OCI-LY7 (cell line): Measurements from ENCODE around the gene CREB3L1. TPM values are rescaled to one million over a fixed set of nuclear protein-coding genes. Genes with fewer than 3 reads are reported as not detected.

Experiments used
- BruUV-seq: library from RNA; stranded (reverse); fragments of 400-500 nt; replicated peaks from 2 replicates; lab custom pipeline; 2021; lab: Mats Ljungman, UMichigan
- CTCF ChIA-PET: fragments of 300-600 bp; sonication (Branson Sonifier 250); formaldehyde crosslinking; loops from one replicate; lab custom pipeline; 2022; ENCODE audit warnings: antibody characterized with exemption; ENCODE audit not compliant: unreplicated experiment; lab: Charles Lee
- POLR2A ChIA-PET: fragments of 300-600 bp; sonication (Branson Sonifier 250); formaldehyde crosslinking; loops from one replicate; lab custom pipeline; 2022; ENCODE audit warnings: antibody characterized with exemption; lab: Charles Lee
- DNase-seq: peaks from one replicate; pipeline ENCODE4 v3.0.0-alpha.2; 2015; ENCODE audit warnings: low spot score
- H2AFZ ChIP-seq: fragments of 200-600 bp; sonication (generic), shearing (Covaris generic); 2 replicates; pipeline ENCODE4 v1.6.1; 2014; ENCODE audit warnings: mild to moderate bottlenecking, antibody characterized with exemption, low read length, moderate library complexity
- H3K27ac ChIP-seq: fragments of 200-600 bp; sonication (generic); 2 replicates; pipeline ENCODE4 v1.5.1; 2014; ENCODE audit warnings: mixed run types, low read depth, mild to moderate bottlenecking, moderate library complexity, low read length, inconsistent platforms; ENCODE audit not compliant: poor library complexity, severe bottlenecking
- H3K36me3 ChIP-seq: fragments of 200-600 bp; sonication (generic); 2 replicates; pipeline ENCODE4 v1.6.1; 2014; ENCODE audit warnings: mild to moderate bottlenecking, antibody characterized with exemption, low read length, moderate library complexity, mixed read lengths; ENCODE audit not compliant: insufficient read depth
- H3K4me1 ChIP-seq: fragments of 200-600 bp; sonication (generic); 2 replicates; pipeline ENCODE4 v1.5.1; 2014; ENCODE audit warnings: mild to moderate bottlenecking, low read length; ENCODE audit not compliant: insufficient read depth, poor library complexity, severe bottlenecking
- H3K4me2 ChIP-seq: fragments of 200-600 bp; sonication (generic); 2 replicates; pipeline ENCODE4 v1.6.1; 2014; ENCODE audit warnings: mild to moderate bottlenecking, low read length
- H3K4me3 ChIP-seq: fragments of 200-600 bp; sonication (generic); 2 replicates; pipeline ENCODE4 v1.5.1; 2014; ENCODE audit warnings: mild to moderate bottlenecking, low read depth, low read length; ENCODE audit not compliant: poor library complexity, severe bottlenecking
- H3K79me2 ChIP-seq: fragments of 200-600 bp; sonication (generic); 2 replicates; pipeline ENCODE4 v1.6.1; 2016; ENCODE audit warnings: low read depth, mild to moderate bottlenecking, low read length, moderate library complexity, mixed read lengths; ENCODE audit not compliant: insufficient read depth
- H3K9me2 ChIP-seq: fragments of 200-600 bp; sonication (generic); 2 replicates; pipeline ENCODE4 v1.6.1; 2016; ENCODE audit warnings: mild to moderate bottlenecking, low read length, mixed read lengths; ENCODE audit not compliant: insufficient read depth
- H3K9me3 ChIP-seq: fragments of 200-600 bp; sonication (generic); 2 replicates; pipeline ENCODE4 v1.6.1; 2014; ENCODE audit warnings: mild to moderate bottlenecking, mixed run types, low read length, mixed read lengths
- H4K20me1 ChIP-seq: fragments of 200-600 bp; sonication (generic); 2 replicates; pipeline ENCODE4 v1.6.1; 2014; ENCODE audit warnings: mild to moderate bottlenecking, antibody characterized with exemption, low read length, moderate library complexity, mixed read lengths; ENCODE audit not compliant: insufficient read depth
- EZH2phosphoT487 ChIP-seq: fragments of 200-600 bp; sonication (generic); IDR thresholded peaks from 2 replicates; pipeline ENCODE4 v1.6.1; 2018; ENCODE audit warnings: low read depth, borderline replicate concordance, mild to moderate bottlenecking, mixed run types, antibody characterized with exemption, low read length, moderate library complexity, mixed read lengths
- intact Hi-C: fragments of 100-400 bp; cut with micrococcal nuclease; formaldehyde crosslinking; loops from one replicate; pipeline ENCODE4 v1.10.0; 2022; ENCODE audit not compliant: unreplicated experiment
- total RNA-seq, 2 experiments: library from RNA; depleted of rRNA in 1 of 2; stranded (reverse); fragments of >200 nt in 1 of 2; shearing (Covaris generic) in 1 of 2; gene quantifications; 2 replicates each; pipeline ENCODE4 v1.2.3, GENCODE V29; 2014 to 2022
- TF ChIP-seq, protein P1 (sequence below): fragments of 200-600 bp; sonication (generic); conservative IDR thresholded peaks from 2 replicates; pipeline ENCODE4 v1.5.1; 2014; ENCODE audit warnings: mild to moderate bottlenecking, antibody characterized with exemption, low read length, moderate library complexity, mixed read lengths

The CREB3L1 gene
- total RNA-seq, 2 experiments from 2014 or later = 0.17 TPM; not detected in 1

DNA sequence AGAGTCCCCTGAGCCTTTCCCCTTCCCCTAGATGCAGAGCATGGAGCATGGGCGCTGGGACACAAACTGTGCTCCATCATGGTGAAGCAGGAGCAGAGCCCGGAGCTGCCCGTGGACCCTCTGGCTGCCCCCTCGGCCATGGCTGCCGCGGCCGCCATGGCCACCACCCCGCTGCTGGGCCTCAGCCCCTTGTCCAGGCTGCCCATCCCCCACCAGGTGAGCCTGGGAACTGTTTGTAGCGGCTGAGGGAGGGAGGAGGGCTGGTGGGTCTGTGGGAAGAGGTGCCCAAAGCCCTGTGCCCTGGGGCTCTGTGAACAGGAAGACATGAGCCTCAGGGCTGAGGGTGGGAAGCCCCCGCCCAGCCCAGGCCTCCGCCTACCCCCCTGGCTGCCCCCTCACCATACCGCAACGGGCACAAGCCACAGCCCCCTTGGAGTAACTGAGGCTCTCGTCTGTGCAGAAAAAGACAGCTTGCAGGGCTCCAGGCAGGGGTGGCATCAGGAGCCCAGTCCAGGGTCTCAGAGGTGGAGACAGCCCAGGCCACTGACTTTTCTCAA, 30.4 kb downstream of the CREB3L1 start:
- no peak overlapping the region for H3K4me3 ChIP-seq
- DNase-seq = no peak
- CTCF ChIA-PET = interaction anchor here (0.6 to 4.5 kb wide), 3 partner anchors 11 to 69 kb away, joined by 3 to 22 read pairs (median 10); no protein-coding TSS in a partner anchor
- no peaks in the 10 kb centered on the region for H3K9me3 ChIP-seq
- H3K27ac ChIP-seq = no peak overlapping the region
- TF ChIP-seq, protein P1, sequence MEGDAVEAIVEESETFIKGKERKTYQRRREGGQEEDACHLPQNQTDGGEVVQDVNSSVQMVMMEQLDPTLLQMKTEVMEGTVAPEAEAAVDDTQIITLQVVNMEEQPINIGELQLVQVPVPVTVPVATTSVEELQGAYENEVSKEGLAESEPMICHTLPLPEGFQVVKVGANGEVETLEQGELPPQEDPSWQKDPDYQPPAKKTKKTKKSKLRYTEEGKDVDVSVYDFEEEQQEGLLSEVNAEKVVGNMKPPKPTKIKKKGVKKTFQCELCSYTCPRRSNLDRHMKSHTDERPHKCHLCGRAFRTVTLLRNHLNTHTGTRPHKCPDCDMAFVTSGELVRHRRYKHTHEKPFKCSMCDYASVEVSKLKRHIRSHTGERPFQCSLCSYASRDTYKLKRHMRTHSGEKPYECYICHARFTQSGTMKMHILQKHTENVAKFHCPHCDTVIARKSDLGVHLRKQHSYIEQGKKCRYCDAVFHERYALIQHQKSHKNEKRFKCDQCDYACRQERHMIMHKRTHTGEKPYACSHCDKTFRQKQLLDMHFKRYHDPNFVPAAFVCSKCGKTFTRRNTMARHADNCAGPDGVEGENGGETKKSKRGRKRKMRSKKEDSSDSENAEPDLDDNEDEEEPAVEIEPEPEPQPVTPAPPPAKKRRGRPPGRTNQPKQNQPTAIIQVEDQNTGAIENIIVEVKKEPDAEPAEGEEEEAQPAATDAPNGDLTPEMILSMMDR = no peak
- TF ChIP-seq EZH2phosphoT487 = no peak
- peaks cover 6% of the 10 kb centered on the region for H3K4me1 ChIP-seq
- no peak overlapping the region for H2AFZ ChIP-seq
- H3K4me2 ChIP-seq = no peak overlapping the region
- no peaks in the 10 kb centered on the region for H3K9me2 ChIP-seq
- intact Hi-C loops = loop anchor here (1.0 kb wide), 2 partner anchors 69 to 189 kb away; no protein-coding TSS in a partner anchor
- POLR2A ChIA-PET = interaction anchor here (0.6 to 2.2 kb wide), 5 partner anchors 15 to 289 kb away, joined by 3 to 13 read pairs (median 3); no protein-coding TSS in a partner anchor
- H3K36me3 ChIP-seq = no peaks in the 10 kb centered on the region
- H3K79me2 ChIP-seq = no peaks in the 10 kb centered on the region
- H4K20me1 ChIP-seq = no peaks in the 10 kb centered on the region
- no TSS peak for BruUV-seq

DNA sequence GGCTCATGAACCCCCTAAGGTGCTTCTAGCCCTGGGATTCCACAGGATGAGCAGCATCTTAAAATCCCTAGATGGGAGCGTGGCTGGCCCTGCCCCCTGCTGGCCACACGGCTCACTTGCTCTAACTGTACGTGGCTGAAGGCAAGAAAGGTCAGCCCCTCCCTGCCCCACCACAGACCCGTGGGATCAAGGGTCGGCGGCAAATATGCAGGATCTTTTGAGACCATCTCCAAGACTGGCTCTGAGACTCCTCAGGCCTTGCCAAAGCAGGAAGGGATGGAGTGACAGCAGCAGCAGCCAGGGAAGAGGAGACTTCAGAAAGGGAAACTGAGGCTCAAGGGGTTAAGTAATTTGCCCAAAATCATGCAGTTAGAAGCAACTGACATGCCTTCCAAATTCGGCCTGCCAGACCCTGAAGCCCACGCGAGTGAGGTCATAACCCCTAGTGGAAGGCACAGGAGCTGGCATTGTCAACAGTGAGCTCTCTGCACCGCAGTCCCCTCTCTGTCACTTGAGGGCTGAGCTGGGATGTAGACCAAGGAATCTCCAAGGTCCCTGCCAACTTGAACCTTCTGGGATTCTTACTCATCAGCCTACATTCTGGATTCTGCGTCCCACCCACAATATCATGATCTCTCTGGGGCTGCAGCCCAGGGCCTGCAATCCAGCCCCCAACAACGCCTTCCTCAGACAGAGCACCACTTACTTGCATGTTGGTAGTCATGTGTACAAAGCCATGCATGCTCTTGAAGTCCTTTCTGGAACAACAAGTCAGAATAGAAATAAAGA, 31.4 kb downstream of the CREB3L1 start:
- no peak overlapping the region for H2AFZ ChIP-seq
- no peaks in the 10 kb centered on the region for H3K79me2 ChIP-seq
- H3K4me1 ChIP-seq = peaks cover 6% of the 10 kb centered on the region
- no peak overlapping the region for H3K4me3 ChIP-seq
- ChIA-PET CTCF (interaction anchor here (0.6 to 4.5 kb wide), 5 partner anchors 10 to 70 kb away, joined by 3 to 22 read pairs (median 6); no protein-coding TSS in a partner anchor), POLR2A (interaction anchor here (0.6 to 2.4 kb wide), 6 partner anchors 10 to 69 kb away, joined by 3 to 13 read pairs (median 7); no protein-coding TSS in a partner anchor)
- H3K36me3 ChIP-seq = no peaks in the 10 kb centered on the region
- no TSS peak for BruUV-seq
- DNase-seq = peak; percentile 70
- no peak for TF ChIP-seq EZH2phosphoT487
- TF ChIP-seq, protein P1 = peak; percentile 91
- intact Hi-C loops = loop anchor here (1.0 kb wide), 2 partner anchors 70 to 190 kb away; no protein-coding TSS in a partner anchor
- no peaks in the 10 kb centered on the region for H4K20me1 ChIP-seq
- H3K4me2 ChIP-seq = no peak overlapping the region
- no peaks in the 10 kb centered on the region for H3K9me2 ChIP-seq
- H3K9me3 ChIP-seq = no peaks in the 10 kb centered on the region
- H3K27ac ChIP-seq = no peak overlapping the region
